Caco-2 (cell line): ENCODE measurements around the gene MYH1. TPM values are rescaled to one million over a fixed set of nuclear protein-coding genes. Genes with fewer than 3 reads are reported as not detected.

ENCODE experiments used
- Bru-seq: library from RNA; stranded (reverse); fragments of 400-500 nt; gene quantifications from one replicate; lab custom pipeline; 2021; lab: Mats Ljungman, UMichigan
- BruChase-seq, 2 experiments: library from RNA; stranded (reverse); fragments of 400-500 nt; gene quantifications; one replicate each; lab custom pipeline; 2021; lab: Mats Ljungman, UMichigan
- BruUV-seq: library from RNA; stranded (reverse); fragments of 400-500 nt; replicated peaks from 2 replicates; lab custom pipeline; 2021; lab: Mats Ljungman, UMichigan
- CTCF ChIA-PET: fragments of 300-600 bp; sonication (Branson Sonifier 250); formaldehyde crosslinking; loops from one replicate; lab custom pipeline; 2022; ENCODE audit warnings: antibody characterized with exemption; lab: Charles Lee
- POLR2A ChIA-PET: fragments of 300-600 bp; sonication (Branson Sonifier 250); formaldehyde crosslinking; loops from one replicate; lab custom pipeline; 2022; ENCODE audit warnings: antibody characterized with exemption; lab: Charles Lee
- DNase-seq, 2 experiments: peaks; one replicate each; pipeline versions ENCODE4 v3.0.0 to v3.0.0-alpha.2; 2020 to 2022
- H3K27me3 ChIP-seq: replicated peaks from 2 replicates; pipeline ENCODE4 v1.6.0; 2011; ENCODE audit warnings: low read length; ENCODE audit not compliant: control insufficient read depth, insufficient read depth
- H3K36me3 ChIP-seq: 2 replicates; pipeline ENCODE4 v1.5.1; 2011; ENCODE audit warnings: low read length; ENCODE audit not compliant: control insufficient read depth, insufficient read depth
- H3K4me1 ChIP-seq: fragments of 250-450 bp; sonication (Bioruptor Pico); 2 replicates; pipeline ENCODE4 v1.5.1; 2020; ENCODE audit warnings: mild to moderate bottlenecking
- H3K4me3 ChIP-seq: 2 replicates; pipeline ENCODE4 v1.5.1; 2011; ENCODE audit warnings: low read depth, mild to moderate bottlenecking, control low read depth, low read length
- H3K9me3 ChIP-seq: fragments of 250-450 bp; sonication (Bioruptor Pico); 2 replicates; pipeline ENCODE4 v1.5.1; 2020; ENCODE audit warnings: mild to moderate bottlenecking, moderate library complexity
- H3K27ac Mint-ChIP-seq: one replicate; pipeline ENCODE4 v1.8.0; 2022; ENCODE audit warnings: mixed read lengths; ENCODE audit not compliant: unreplicated experiment
- H3K27me3 Mint-ChIP-seq: one replicate; pipeline ENCODE4 v1.8.0; 2022; ENCODE audit warnings: mixed read lengths; ENCODE audit not compliant: insufficient read depth, unreplicated experiment
- H3K36me3 Mint-ChIP-seq: one replicate; pipeline ENCODE4 v1.8.0; 2022; ENCODE audit warnings: mild to moderate bottlenecking, mixed read lengths; ENCODE audit not compliant: insufficient read depth, unreplicated experiment
- H3K4me1 Mint-ChIP-seq: one replicate; pipeline ENCODE4 v1.8.0; 2022; ENCODE audit warnings: low read depth, mixed read lengths; ENCODE audit not compliant: unreplicated experiment
- H3K4me3 Mint-ChIP-seq: one replicate; pipeline ENCODE4 v1.8.0; 2022; ENCODE audit warnings: mild to moderate bottlenecking, moderate library complexity, mixed read lengths; ENCODE audit not compliant: unreplicated experiment
- H3K9me3 Mint-ChIP-seq: one replicate; pipeline ENCODE4 v1.8.0; 2022; ENCODE audit warnings: mixed read lengths; ENCODE audit not compliant: unreplicated experiment
- CTCF ChIP-seq, 2 experiments: fragments of 200-600 bp in 1 of 2; IDR thresholded peaks; 1 replicate in 1 of 2; 2 replicates in 1 of 2; pipeline versions ENCODE4 v1.5.1 to v1.8.0; 2011 to 2022; ENCODE audit warnings: antibody characterized with exemption in 1 of 2, control low read depth in 1 of 2, inconsistent platforms in 1 of 2, low read depth in 1 of 2, low read length in 1 of 2, mild to moderate bottlenecking in 1 of 2, moderate library complexity in 1 of 2; ENCODE audit not compliant: insufficient read depth in 1 of 2, severe bottlenecking in 1 of 2, unreplicated experiment in 1 of 2
- intact Hi-C: fragments of 100-400 bp; cut with micrococcal nuclease; formaldehyde crosslinking; loops from one replicate; pipeline ENCODE4 v1.10.0; 2022; ENCODE audit not compliant: unreplicated experiment
- long read RNA-seq: library from polyadenylated mRNA; stranded (forward); transcript quantifications from one replicate; pipeline ENCODE4 v2.0.0, GENCODE V29; 2022
- total RNA-seq: library from RNA; stranded (reverse); gene quantifications from 2 replicates; pipeline ENCODE4 v1.2.3, GENCODE V29; 2022

MYH1 gene
- total RNA-seq = not detected in 2 replicates
- Bru-seq, nascent RNA = not detected
- not detected for BruChase-seq, experiment 1, labeled RNA remaining after a 2-hour chase
- not detected for BruChase-seq, experiment 2, labeled RNA remaining after a 6-hour chase
- long read RNA-seq = 0 reads

GRCh38 chr17:10518271-10519037 is at the start of gene MYH1:
Gene MYH1, minus strand, starts transcription at chr17:10518542. Its CDS starts 1,900 bp downstream, at chr17:10516642.
- no peak for DNase-seq
- no peaks in the 10 kb centered on the region for H3K4me1 Mint-ChIP-seq
- H3K4me3 Mint-ChIP-seq = no peak within 1 kb of the TSS
- intact Hi-C loops = no loop called here
- no peaks in the 10 kb centered on the region for H3K27me3 Mint-ChIP-seq
- H3K27ac Mint-ChIP-seq = no peak within 1 kb of the TSS
- no peak for TF ChIP-seq CTCF (IDR thresholded peaks at IDR 0.05; ENCODE audit: insufficient read depth in 1 of 2, low read depth in 1 of 2, low read length in 1 of 2, severe bottlenecking in 1 of 2, unreplicated experiment in 1 of 2)
- no peaks in the 10 kb centered on the region for H3K36me3 ChIP-seq
- BruUV-seq = no TSS peak
- no peaks in the 10 kb centered on the region for H3K27me3 ChIP-seq
- H3K9me3 ChIP-seq = no peaks in the 10 kb centered on the region
- H3K4me1 ChIP-seq = no peaks in the 10 kb centered on the region
- H3K36me3 Mint-ChIP-seq = no peaks in the 10 kb centered on the region
- POLR2A ChIA-PET = no interaction called here
- no peak within 1 kb of the TSS for H3K4me3 ChIP-seq
- H3K9me3 Mint-ChIP-seq = no peaks in the 10 kb centered on the region
- CTCF ChIA-PET = interaction anchor here (0.7 kb wide), 1 partner anchor 193 kb away, joined by 4 read pairs; no protein-coding TSS in a partner anchor

- H3K9me3 Mint-ChIP-seq = no peaks in the 10 kb centered on the region
- TF ChIP-seq CTCF (IDR thresholded peaks at IDR 0.05; ENCODE audit: insufficient read depth in 1 of 2, low read depth in 1 of 2, low read length in 1 of 2, severe bottlenecking in 1 of 2, unreplicated experiment in 1 of 2) = no peak
- intact Hi-C loops = no loop called here
- POLR2A ChIA-PET = no interaction called here
- Histone ChIP-seq H3K27me3 (no peaks in the 10 kb centered on the region), H3K36me3 (no peaks in the 10 kb centered on the region), H3K4me3 (no peak overlapping the region), H3K4me1 (no peaks in the 10 kb centered on the region), H3K9me3 (no peaks in the 10 kb centered on the region)
- no peaks in the 10 kb centered on the region for H3K27me3 Mint-ChIP-seq
- CTCF ChIA-PET = no interaction called here
- no TSS peak for BruUV-seq
- H3K27ac Mint-ChIP-seq = no peak overlapping the region
- H3K36me3 Mint-ChIP-seq = no peaks in the 10 kb centered on the region
- H3K4me3 Mint-ChIP-seq = no peak overlapping the region
- no peaks in the 10 kb centered on the region for H3K4me1 Mint-ChIP-seq
- no peak for DNase-seq
These were observed 45.8 kb upstream of the MYH1 start for GRCh38 chr17:10563991-10564660.

GRCh38 chr17:10558049-10558448 is 39.7 kb upstream of the MYH1 start:
- BruUV-seq = no TSS peak
- no peak for TF ChIP-seq CTCF (IDR thresholded peaks at IDR 0.05; ENCODE audit: insufficient read depth in 1 of 2, low read depth in 1 of 2, low read length in 1 of 2, severe bottlenecking in 1 of 2, unreplicated experiment in 1 of 2)

More at GRCh38 chr17:10558049-10558448, 39.7 kb upstream of the MYH1 start:
- Histone ChIP-seq H3K36me3 (no peaks in the 10 kb centered on the region), H3K27me3 (no peaks in the 10 kb centered on the region), H3K4me1 (no peaks in the 10 kb centered on the region), H3K4me3 (no peak overlapping the region), H3K9me3 (no peaks in the 10 kb centered on the region)
- Mint-ChIP-seq H3K4me3 (no peak overlapping the region), H3K36me3 (no peaks in the 10 kb centered on the region), H3K9me3 (no peaks in the 10 kb centered on the region), H3K27me3 (no peaks in the 10 kb centered on the region), H3K27ac (no peak overlapping the region), H3K4me1 (no peaks in the 10 kb centered on the region)
- intact Hi-C loops = no loop called here
- DNase-seq = no peak
- CTCF ChIA-PET = no interaction called here
- POLR2A ChIA-PET = no interaction called here
